OCI-LY1 (cell line): ENCODE results near the gene SP100.

Source experiments
- H2AFZ ChIP-seq: fragments of 200-600 bp; sonication (generic), shearing (Covaris generic); 2 replicates; pipeline ENCODE4 v1.6.0; 2014; ENCODE audit warnings: antibody characterized with exemption, mild to moderate bottlenecking, low read length
- H3F3A ChIP-seq: fragments of 200-600 bp; sonication (generic), shearing (Covaris generic); 2 replicates; pipeline ENCODE4 v1.6.0; 2014; ENCODE audit warnings: mild to moderate bottlenecking, antibody characterized with exemption, low read length, moderate library complexity; ENCODE audit not compliant: insufficient read depth
- H3K27ac ChIP-seq: fragments of 200-600 bp; sonication (generic); 2 replicates; pipeline ENCODE4 v1.5.1; 2014; ENCODE audit warnings: low read length, mixed run types, mild to moderate bottlenecking, low read depth; ENCODE audit not compliant: poor library complexity, severe bottlenecking
- H3K27me3 ChIP-seq: fragments of 200-600 bp; sonication (generic); 2 replicates; pipeline ENCODE4 v1.6.0; 2014; ENCODE audit warnings: antibody characterized with exemption, mild to moderate bottlenecking, low read length, moderate library complexity; ENCODE audit not compliant: insufficient read depth
- H3K36me3 ChIP-seq: fragments of 200-600 bp; sonication (generic); 2 replicates; pipeline ENCODE4 v1.6.1; 2014; ENCODE audit warnings: mild to moderate bottlenecking, antibody characterized with exemption, low read length, moderate library complexity, mixed read lengths; ENCODE audit not compliant: insufficient read depth
- H3K4me1 ChIP-seq: fragments of 200-600 bp; sonication (generic); 2 replicates; pipeline ENCODE4 v1.5.1; 2014; ENCODE audit warnings: mild to moderate bottlenecking, low read length, moderate library complexity; ENCODE audit not compliant: insufficient read depth, severe bottlenecking
- H3K4me2 ChIP-seq: fragments of 200-600 bp; sonication (generic), shearing (Covaris generic); 2 replicates; pipeline ENCODE4 v1.6.1; 2014; ENCODE audit warnings: low read length
- H3K4me3 ChIP-seq: fragments of 200-600 bp; sonication (generic); 2 replicates; pipeline ENCODE4 v1.5.1; 2014; ENCODE audit warnings: low read length, low read depth, mild to moderate bottlenecking, mixed read lengths; ENCODE audit not compliant: poor library complexity, severe bottlenecking
- H3K79me2 ChIP-seq: fragments of 200-600 bp; shearing (Covaris generic); 2 replicates; pipeline ENCODE4 v1.6.1; 2016; ENCODE audit warnings: mixed run types, low read length, mixed read lengths; ENCODE audit not compliant: insufficient read depth
- H3K9ac ChIP-seq: fragments of 200-600 bp; sonication (generic), shearing (Covaris generic); 2 replicates; pipeline ENCODE4 v1.6.1; 2014; ENCODE audit warnings: mild to moderate bottlenecking, low read length, mixed read lengths
- H3K9me2 ChIP-seq: fragments of 200-600 bp; sonication (generic), shearing (Covaris generic); 2 replicates; pipeline ENCODE4 v1.6.1; 2014; ENCODE audit warnings: low read depth, mild to moderate bottlenecking, low read length, mixed read lengths
- H3K9me3 ChIP-seq: fragments of 200-600 bp; shearing (Covaris generic); 2 replicates; pipeline ENCODE4 v1.6.1; 2014; ENCODE audit warnings: low read length, mixed read lengths
- H4K20me1 ChIP-seq: fragments of 200-600 bp; sonication (generic), shearing (Covaris generic); 2 replicates; pipeline ENCODE4 v1.6.0; 2016; ENCODE audit warnings: mild to moderate bottlenecking, low read length; ENCODE audit not compliant: insufficient read depth
- CTCF ChIP-seq: fragments of 200-600 bp; sonication (generic), shearing (Covaris generic); IDR thresholded peaks from 2 replicates; pipeline ENCODE4 v1.5.1; 2017; ENCODE audit warnings: mild to moderate bottlenecking, antibody characterized with exemption, low read length, moderate library complexity, mixed read lengths
- EZH2 ChIP-seq: fragments of 200-600 bp; sonication (generic), shearing (Covaris generic); IDR thresholded peaks from 2 replicates; pipeline ENCODE4 v1.8.0; 2017; ENCODE audit warnings: borderline replicate concordance, mixed run types, mild to moderate bottlenecking, antibody characterized with exemption, low read length, moderate library complexity, mixed read lengths

Gene SP100

GRCh38 chr2:230494980-230495379 lies 79.0 kb downstream of the SP100 start:
- H2AFZ ChIP-seq, result no peak overlapping the region
- no peaks in the 10 kb centered on the region for H3K79me2 ChIP-seq
- H3F3A ChIP-seq, result no peaks in the 10 kb centered on the region
- no peak for TF ChIP-seq CTCF
- no peak for TF ChIP-seq EZH2
- no peak overlapping the region for H3K9ac ChIP-seq
- peaks cover 8% of the 10 kb centered on the region for H3K4me1 ChIP-seq
- H3K27ac ChIP-seq, result no peak overlapping the region
- no peaks in the 10 kb centered on the region for H3K9me3 ChIP-seq
- H4K20me1 ChIP-seq, result no peaks in the 10 kb centered on the region
- no peaks in the 10 kb centered on the region for H3K9me2 ChIP-seq
- H3K4me2 ChIP-seq, result no peak overlapping the region
- peaks cover 60% of the 10 kb centered on the region for H3K36me3 ChIP-seq
- H3K4me3 ChIP-seq, result no peak overlapping the region
- no peaks in the 10 kb centered on the region for H3K27me3 ChIP-seq

GRCh38 chr2:230496891-230497290 lies 80.9 kb downstream of the SP100 start:
- Histone ChIP-seq H3K4me2 (no peak overlapping the region), H3K27ac (no peak overlapping the region), H3K9ac (no peak overlapping the region), H3F3A (no peaks in the 10 kb centered on the region), H4K20me1 (no peaks in the 10 kb centered on the region), H3K9me2 (no peaks in the 10 kb centered on the region), H3K79me2 (no peaks in the 10 kb centered on the region), H3K4me1 (peaks cover 8% of the 10 kb centered on the region), H3K36me3 (peaks cover 47% of the 10 kb centered on the region), H3K27me3 (no peaks in the 10 kb centered on the region), H3K9me3 (no peaks in the 10 kb centered on the region), H2AFZ (no peak overlapping the region), H3K4me3 (no peak overlapping the region)
- TF ChIP-seq CTCF (no peak), EZH2 (no peak)

- Histone ChIP-seq H3K36me3 (peaks cover 49% of the 10 kb centered on the region), H3K4me2 (no peak overlapping the region), H3K79me2 (no peaks in the 10 kb centered on the region), H2AFZ (no peak overlapping the region), H3K4me3 (no peak overlapping the region), H3K9me2 (no peaks in the 10 kb centered on the region), H3K9me3 (no peaks in the 10 kb centered on the region), H3K27ac (no peak overlapping the region), H3K27me3 (no peaks in the 10 kb centered on the region), H4K20me1 (no peaks in the 10 kb centered on the region), H3K9ac (no peak overlapping the region), H3K4me1 (peaks cover 8% of the 10 kb centered on the region), H3F3A (no peaks in the 10 kb centered on the region)
- TF ChIP-seq CTCF, result no peak
- TF ChIP-seq EZH2, result no peak
Observed at GRCh38 chr2:230498506-230499107, 82.6 kb downstream of the SP100 start.
